ENCODE results near the gene GSX2. TPM values are rescaled to one million over a fixed set of nuclear protein-coding genes. Genes with fewer than 3 reads are reported as not detected.

The GSX2 gene
- total and polyA plus RNA-seq, 2 of the 8 experiments (the other 6 are each of a cell fraction or from before 2014, with no cell fraction given), result not detected

DNA sequence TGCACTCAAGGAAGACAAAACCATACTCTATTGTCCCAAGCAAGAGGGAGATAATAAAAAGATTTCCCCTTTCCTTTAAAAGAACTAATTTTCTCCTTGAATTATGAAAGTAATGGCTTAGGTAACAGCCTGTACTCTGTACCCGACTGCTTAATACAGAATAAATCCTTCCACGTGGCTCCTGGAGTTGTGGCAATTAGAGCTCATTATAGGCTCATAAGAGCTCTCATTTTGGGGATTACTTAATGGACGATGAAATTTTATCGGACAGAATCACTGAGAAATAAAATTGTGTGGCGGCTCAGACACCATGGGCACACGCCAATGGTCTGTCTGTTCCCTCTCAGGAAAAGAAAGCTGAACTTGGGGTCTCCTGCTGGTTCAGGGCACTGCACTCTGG is 2.8 kb upstream of the GSX2 start:
- no peak overlapping the region for H3K4ac ChIP-seq (replicated peaks; ENCODE audit: insufficient read length, low read depth, low read length)
- H3K79me1 ChIP-seq (ENCODE audit: low read depth, low read length), result no peaks in the 10 kb centered on the region
- H4K20me1 ChIP-seq (replicated peaks in 1 of 2; ENCODE audit: control insufficient read depth in 1 of 2, insufficient read depth in 2 of 2, low read length in 2 of 2), result peaks cover 6% of the 10 kb centered on the region in 2 experiments
- no peak overlapping the region for H3K56ac ChIP-seq (replicated peaks; ENCODE audit: insufficient read length, low read depth, low read length)
- peaks cover 2% of the 10 kb centered on the region; the same call in 1 of the 2 replicates for H3K23me2 ChIP-seq (ENCODE audit: low read depth, low read length)
- ChIA-PET POLR2A (ENCODE audit: partially characterized antibody) (interaction anchor here (0.9 to 1.6 kb wide), 3 partner anchors 10 to 134 kb away, joined by 3 to 16 read pairs (median 3); partner anchors contain the start of gene CHIC2), CTCF (ENCODE audit: partially characterized antibody) (interaction anchor here (0.6 to 9.8 kb wide), 6 partner anchors 10 to 188 kb away, joined by 3 to 62 read pairs (median 4); no protein-coding TSS in a partner anchor)
- H2BK20ac ChIP-seq (ENCODE audit: low read length), result no peak overlapping the region
- H3K9me3 ChIP-seq (ENCODE audit: insufficient read depth in 2 of 2, low read depth in 1 of 2, low read length in 1 of 2), result no peaks in the 10 kb centered on the region
- H3K18ac ChIP-seq (ENCODE audit: extremely low read depth, low read length), result no peak overlapping the region
- DNase-seq (ENCODE audit: low read depth in 1 of 2, low spot score in 2 of 2), result no peak
- H2AFZ ChIP-seq (ENCODE audit: low read length), result no peak overlapping the region
- H2BK5ac ChIP-seq (ENCODE audit: low read depth, low read length), result no peak overlapping the region
- peak overlapping the region; percentile 40; the same call in 1 of the 2 replicates for H2BK12ac ChIP-seq (ENCODE audit: low read depth, low read length)
- no peak for FAIRE-seq
- no peak overlapping the region for H4K8ac ChIP-seq (ENCODE audit: extremely low read depth, insufficient read depth, low read length)
- H4K91ac ChIP-seq (replicated peaks; ENCODE audit: insufficient read length, low read length), result no peak overlapping the region
- 68% methylated on average over 6 of the region's 6 CpGs; no CpG with 5 or more reads in 1 of the 2 experiments for WGBS, 2 experiments (ENCODE audit: extremely low coverage in 1 of 2, insufficient coverage in 1 of 2, insufficient read length in 1 of 2, insufficient replicate concordance in 2 of 2, low coverage in 1 of 2, low lambda C conversion rate in 2 of 2, missing lambda C conversion rate in 1 of 2)
- TF ChIP-seq SP2 (IDR thresholded peaks at IDR 0.05; ENCODE audit: low read length), result no peak
- TF ChIP-seq EZH2 (IDR thresholded peaks at IDR 0.05; ENCODE audit: low read depth, low read length, severe bottlenecking), result peak; percentile 1
- H3K36me3 ChIP-seq (ENCODE audit: control insufficient read depth in 2 of 4, insufficient read depth in 4 of 4, low read length in 3 of 4), result peaks cover 0 to 7% (median 0%) of the 10 kb centered on the region in 4 experiments; a peak in 1 of 8 replicates
- no peak overlapping the region for H2BK15ac ChIP-seq (ENCODE audit: low read length)
- no peak overlapping the region for H3K23ac ChIP-seq (ENCODE audit: insufficient read length)
- peaks cover 25 to 63% (median 37%) of the 10 kb centered on the region in 4 experiments for H3K4me1 ChIP-seq (replicated peaks in 1 of 4; ENCODE audit: control insufficient read depth in 3 of 4, insufficient read depth in 4 of 4, low read length in 3 of 4)
- no peak overlapping the region for H2AK5ac ChIP-seq (ENCODE audit: low read depth, low read length)
- H3K14ac ChIP-seq (ENCODE audit: insufficient read length), result no peak overlapping the region
- H4K5ac ChIP-seq (ENCODE audit: insufficient read length, low read depth, low read length), result no peak overlapping the region
- no peak overlapping the region for H3K9ac ChIP-seq (replicated peaks in 1 of 4; ENCODE audit: extremely low read depth in 1 of 4, low read depth in 3 of 4, low read length in 3 of 4)
- no peak overlapping the region for H3K27ac ChIP-seq (ENCODE audit: low read depth, low read length)
- no peaks in the 10 kb centered on the region for H3K79me2 ChIP-seq (ENCODE audit: control insufficient read depth in 1 of 2, insufficient read depth in 2 of 2, low read length in 2 of 2)
- peaks cover 76 to 100% (median 97%) of the 10 kb centered on the region in 4 experiments for H3K27me3 ChIP-seq (replicated peaks in 1 of 4; ENCODE audit: control insufficient read depth in 3 of 4, extremely low read depth in 1 of 4, insufficient read depth in 3 of 4, low read length in 3 of 4)
- H3K4me2 ChIP-seq (ENCODE audit: insufficient read depth in 1 of 2, low read depth in 2 of 2, low read length in 2 of 2), result peak overlapping the region in 1 of 2 experiments; percentile 98; a peak in 1 of 4 replicates
- H2BK120ac ChIP-seq (replicated peaks; ENCODE audit: low read depth, low read length), result no peak overlapping the region
- 0 out of 8 replicates have a peak overlapping the region, but pooled peaks of 1 of the 4 experiments have one; percentile 3 for H3K4me3 ChIP-seq (ENCODE audit: extremely low read depth in 1 of 4, insufficient read depth in 2 of 4, low read depth in 3 of 4, low read length in 4 of 4)

All from H1 (cell line).